ENCODE results near the gene FAM78A. TPM values are rescaled to one million over a fixed set of nuclear protein-coding genes. Genes with fewer than 3 reads are reported as not detected.

The FAM78A gene
- total and polyA plus RNA-seq, 2 experiments from 2014 or later = 0.23 to 1.1 TPM

GRCh38 chr9:131240047-131240921 lies 36.0 kb downstream of the FAM78A start:
- H3K4me3 ChIP-seq = no peak overlapping the region
- no peak for DNase-seq
- no peaks in the 10 kb centered on the region for H3K36me3 ChIP-seq (ENCODE audit: low read depth)
- TF ChIP-seq EZH2phosphoT487 (IDR thresholded peaks at IDR 0.05; ENCODE audit: insufficient read depth, low read depth) = no peak
- TF ChIP-seq EZH2 (IDR thresholded peaks at IDR 0.05; ENCODE audit: insufficient read depth, poor library complexity, severe bottlenecking) = no peak
- H3F3A ChIP-seq (ENCODE audit: insufficient read depth) = peaks cover 12% of the 10 kb centered on the region; the same call in 1 of the 2 replicates
- no peak overlapping the region for H2AFZ ChIP-seq
- H3K9me2 ChIP-seq (ENCODE audit: insufficient read depth) = no peaks in the 10 kb centered on the region
- no peaks in the 10 kb centered on the region for H3K79me2 ChIP-seq (ENCODE audit: insufficient read depth)
- no peaks in the 10 kb centered on the region for H3K9me3 ChIP-seq (ENCODE audit: low read depth)
- no peak overlapping the region for H3K9ac ChIP-seq
- WGBS, 2 experiments (ENCODE audit: low coverage in 1 of 2, low lambda C conversion rate in 2 of 2, missing lambda C conversion rate in 2 of 2) = 73 to 74% methylated on average over 22 of the region's 22 CpGs
- H3K27me3 ChIP-seq (replicated peaks; ENCODE audit: insufficient read depth) = no peaks in the 10 kb centered on the region
- no peaks in the 10 kb centered on the region for H4K20me1 ChIP-seq (ENCODE audit: insufficient read depth)
- H3K27ac ChIP-seq = no peak overlapping the region
- H3K4me1 ChIP-seq (ENCODE audit: insufficient read depth) = peaks cover 10% of the 10 kb centered on the region
- in situ Hi-C loops (cut with MboI) = no loop called here
- H3K4me2 ChIP-seq (ENCODE audit: unreplicated experiment) = no peak overlapping the region

- Histone ChIP-seq H3K79me2 (ENCODE audit: insufficient read depth) (no peaks in the 10 kb centered on the region), H3K27me3 (replicated peaks; ENCODE audit: insufficient read depth) (no peaks in the 10 kb centered on the region), H3K4me2 (ENCODE audit: unreplicated experiment) (no peak overlapping the region), H4K20me1 (ENCODE audit: insufficient read depth) (no peaks in the 10 kb centered on the region), H3K9me2 (ENCODE audit: insufficient read depth) (no peaks in the 10 kb centered on the region), H2AFZ (no peak overlapping the region), H3K9ac (no peak overlapping the region), H3K4me1 (ENCODE audit: insufficient read depth) (peaks cover 10% of the 10 kb centered on the region), H3K27ac (no peak overlapping the region), H3K9me3 (ENCODE audit: low read depth) (no peaks in the 10 kb centered on the region), H3F3A (ENCODE audit: insufficient read depth) (peaks cover 12% of the 10 kb centered on the region; the same call in 1 of the 2 replicates), H3K4me3 (no peak overlapping the region), H3K36me3 (ENCODE audit: low read depth) (no peaks in the 10 kb centered on the region)
- TF ChIP-seq EZH2 (IDR thresholded peaks at IDR 0.05; ENCODE audit: insufficient read depth, poor library complexity, severe bottlenecking) = no peak
- no peak for TF ChIP-seq EZH2phosphoT487 (IDR thresholded peaks at IDR 0.05; ENCODE audit: insufficient read depth, low read depth)
- 89 to 91% methylated on average over 22 to 23 of the region's 23 CpGs for WGBS, 2 experiments (ENCODE audit: low coverage in 1 of 2, low lambda C conversion rate in 2 of 2, missing lambda C conversion rate in 2 of 2)
- in situ Hi-C loops (cut with MboI) = no loop called here
- no peak for DNase-seq
These were observed 36.9 kb downstream of the FAM78A start for GRCh38 chr9:131239161-131239975.

- Histone ChIP-seq H3K4me1 (ENCODE audit: insufficient read depth) (peaks cover 10% of the 10 kb centered on the region), H4K20me1 (ENCODE audit: insufficient read depth) (no peaks in the 10 kb centered on the region), H3K9me2 (ENCODE audit: insufficient read depth) (no peaks in the 10 kb centered on the region), H3K79me2 (ENCODE audit: insufficient read depth) (no peaks in the 10 kb centered on the region), H3K9ac (peak overlapping the region; percentile 73), H2AFZ (peak overlapping the region; percentile 68), H3K4me2 (ENCODE audit: unreplicated experiment) (peak overlapping the region; percentile 63), H3K9me3 (ENCODE audit: low read depth) (no peaks in the 10 kb centered on the region), H3K4me3 (0 out of 2 replicates have a peak overlapping the region, but pooled peaks have one; percentile 6), H3K36me3 (ENCODE audit: low read depth) (no peaks in the 10 kb centered on the region; the same call in 1 of the 2 replicates), H3F3A (ENCODE audit: insufficient read depth) (peaks cover 12% of the 10 kb centered on the region; the same call in 1 of the 2 replicates), H3K27ac (peak overlapping the region; percentile 90), H3K27me3 (replicated peaks; ENCODE audit: insufficient read depth) (no peaks in the 10 kb centered on the region)
- DNase-seq = no peak
- in situ Hi-C loops (cut with MboI) = no loop called here
- TF ChIP-seq EZH2phosphoT487 (IDR thresholded peaks at IDR 0.05; ENCODE audit: insufficient read depth, low read depth) = no peak
- no peak for TF ChIP-seq EZH2 (IDR thresholded peaks at IDR 0.05; ENCODE audit: insufficient read depth, poor library complexity, severe bottlenecking)
- 65 to 68% methylated on average over 22 to 23 of the region's 23 CpGs for WGBS, 2 experiments (ENCODE audit: low coverage in 1 of 2, low lambda C conversion rate in 2 of 2, missing lambda C conversion rate in 2 of 2)
These were observed 37.8 kb downstream of the FAM78A start for GRCh38 chr9:131238402-131239021.

- Histone ChIP-seq H3K4me3 (peak overlapping the region; percentile 6; the same call in 1 of the 2 replicates), H3K27ac (peak overlapping the region; percentile 90), H3K9ac (peak overlapping the region; percentile 73), H2AFZ (peak overlapping the region; percentile 68), H3F3A (ENCODE audit: insufficient read depth) (peaks cover 12% of the 10 kb centered on the region; the same call in 1 of the 2 replicates), H3K79me2 (ENCODE audit: insufficient read depth) (no peaks in the 10 kb centered on the region), H3K4me1 (ENCODE audit: insufficient read depth) (peaks cover 10% of the 10 kb centered on the region), H3K27me3 (replicated peaks; ENCODE audit: insufficient read depth) (no peaks in the 10 kb centered on the region), H3K4me2 (ENCODE audit: unreplicated experiment) (peak overlapping the region; percentile 63), H4K20me1 (ENCODE audit: insufficient read depth) (no peaks in the 10 kb centered on the region), H3K36me3 (ENCODE audit: low read depth) (no peaks in the 10 kb centered on the region; the same call in 1 of the 2 replicates), H3K9me2 (ENCODE audit: insufficient read depth) (no peaks in the 10 kb centered on the region), H3K9me3 (ENCODE audit: low read depth) (no peaks in the 10 kb centered on the region)
- WGBS, 2 experiments (ENCODE audit: low coverage in 1 of 2, low lambda C conversion rate in 2 of 2, missing lambda C conversion rate in 2 of 2) = 18 to 24% methylated on average over 11 of the region's 11 CpGs
- DNase-seq = peak; percentile 96
- TF ChIP-seq EZH2 (IDR thresholded peaks at IDR 0.05; ENCODE audit: insufficient read depth, poor library complexity, severe bottlenecking) (no peak), EZH2phosphoT487 (IDR thresholded peaks at IDR 0.05; ENCODE audit: insufficient read depth, low read depth) (no peak)
- in situ Hi-C loops (cut with MboI) = no loop called here
These were observed 38.3 kb downstream of the FAM78A start for GRCh38 chr9:131237931-131238401.
